Measurements from ENCODE around the gene RARB.

DNA sequence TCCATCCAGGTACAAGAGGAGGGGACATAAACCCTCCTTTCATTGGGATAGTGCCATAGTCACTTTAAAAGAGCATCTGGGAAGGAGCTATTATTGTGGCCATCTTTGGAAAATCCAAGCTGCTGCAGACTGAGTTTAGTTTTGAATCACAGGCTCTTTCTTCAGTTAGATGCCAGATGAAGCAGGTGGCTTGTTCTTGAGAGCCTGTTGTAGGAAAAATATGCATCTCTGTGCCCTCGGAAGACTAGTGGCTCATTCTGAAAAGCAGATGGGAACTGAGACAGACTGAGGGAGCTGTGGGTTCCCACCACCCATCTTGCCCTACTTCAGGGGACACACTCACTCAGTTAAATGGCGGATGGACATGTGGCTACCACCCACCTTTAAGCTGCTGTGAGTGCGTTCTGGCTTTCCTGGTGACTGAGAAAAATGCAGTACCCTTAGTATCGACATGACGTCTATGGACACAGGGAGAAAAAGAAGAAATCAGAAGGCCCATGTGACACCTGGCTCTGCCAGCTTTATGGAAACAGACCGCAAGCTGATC lies 50.2 kb downstream of the RARB start:
- TF ChIP-seq, protein P1, sequence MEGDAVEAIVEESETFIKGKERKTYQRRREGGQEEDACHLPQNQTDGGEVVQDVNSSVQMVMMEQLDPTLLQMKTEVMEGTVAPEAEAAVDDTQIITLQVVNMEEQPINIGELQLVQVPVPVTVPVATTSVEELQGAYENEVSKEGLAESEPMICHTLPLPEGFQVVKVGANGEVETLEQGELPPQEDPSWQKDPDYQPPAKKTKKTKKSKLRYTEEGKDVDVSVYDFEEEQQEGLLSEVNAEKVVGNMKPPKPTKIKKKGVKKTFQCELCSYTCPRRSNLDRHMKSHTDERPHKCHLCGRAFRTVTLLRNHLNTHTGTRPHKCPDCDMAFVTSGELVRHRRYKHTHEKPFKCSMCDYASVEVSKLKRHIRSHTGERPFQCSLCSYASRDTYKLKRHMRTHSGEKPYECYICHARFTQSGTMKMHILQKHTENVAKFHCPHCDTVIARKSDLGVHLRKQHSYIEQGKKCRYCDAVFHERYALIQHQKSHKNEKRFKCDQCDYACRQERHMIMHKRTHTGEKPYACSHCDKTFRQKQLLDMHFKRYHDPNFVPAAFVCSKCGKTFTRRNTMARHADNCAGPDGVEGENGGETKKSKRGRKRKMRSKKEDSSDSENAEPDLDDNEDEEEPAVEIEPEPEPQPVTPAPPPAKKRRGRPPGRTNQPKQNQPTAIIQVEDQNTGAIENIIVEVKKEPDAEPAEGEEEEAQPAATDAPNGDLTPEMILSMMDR (IDR thresholded peaks at IDR 0.05): no peak
- TF ChIP-seq POLR2A (IDR thresholded peaks at IDR 0.05): no peak

All from vagina (tissue), 2 donors.